ENCODE data around the gene MFN2. TPM values are rescaled to one million over a fixed set of nuclear protein-coding genes. Genes with fewer than 3 reads are reported as not detected.

MFN2 gene
- polyA plus RNA-seq, 1 of the 3 experiments (the other 2 are of a cell fraction): 43.2 TPM

- Histone ChIP-seq H3K27ac (ENCODE audit: low read depth in 2 of 2, low read length in 1 of 2) (no peak overlapping the region), H3K79me2 (ENCODE audit: insufficient read depth) (no peaks in the 10 kb centered on the region), H3K9me2 (no peaks in the 10 kb centered on the region), H3K36me3 (replicated peaks in 1 of 2; ENCODE audit: control insufficient read depth in 1 of 2, insufficient read depth in 2 of 2, low read length in 1 of 2) (peaks cover 28 to 53% of the 10 kb centered on the region in 2 experiments), H3F3A (replicated peaks; ENCODE audit: insufficient read depth) (peaks cover 6% of the 10 kb centered on the region), H3K4me1 (ENCODE audit: control insufficient read depth in 1 of 2, insufficient read depth in 2 of 2, low read depth in 1 of 2, low read length in 1 of 2) (no peaks in the 10 kb centered on the region), H3K4me2 (no peak overlapping the region), H3K27me3 (ENCODE audit: insufficient read depth) (no peaks in the 10 kb centered on the region), H3K9ac (no peak overlapping the region), H3K4me3 (ENCODE audit: low read depth in 2 of 2, low read length in 1 of 2) (no peak overlapping the region), H4K20me1 (ENCODE audit: insufficient read depth) (no peaks in the 10 kb centered on the region), H3K9me3 (no peaks in the 10 kb centered on the region), H2AFZ (ENCODE audit: low read depth) (no peak overlapping the region)
- DNase-seq: no peak
- WGBS (ENCODE audit: low lambda C conversion rate): 84% methylated on average over 5 of the region's 5 CpGs
- TF ChIP-seq FOSL2 (IDR thresholded peaks at IDR 0.05; ENCODE audit: borderline replicate concordance, low read depth): no peak
- no peak for TF ChIP-seq ELF1 (IDR thresholded peaks at IDR 0.05)
- TF ChIP-seq POLR2AphosphoS5 (IDR thresholded peaks at IDR 0.05; ENCODE audit: low read depth, low read length): no peak
- TF ChIP-seq MAX (IDR thresholded peaks at IDR 0.05; ENCODE audit: low read depth): no peak
- TF ChIP-seq YY1 (IDR thresholded peaks at IDR 0.05; ENCODE audit: low read depth): no peak
- no peak for TF ChIP-seq PBX3 (IDR thresholded peaks at IDR 0.05)
- no peak for TF ChIP-seq REST (IDR thresholded peaks at IDR 0.05; ENCODE audit: low read depth, low read length)
- no peak for TF ChIP-seq TAF1 (IDR thresholded peaks at IDR 0.05; ENCODE audit: borderline replicate concordance, low read depth, low read length)
- no peak for TF ChIP-seq FOXJ3 (CRISPR knock-in tag; IDR thresholded peaks at IDR 0.05)
- no peak for TF ChIP-seq MXI1 (IDR thresholded peaks at IDR 0.05; ENCODE audit: low read depth, low read length)
- TF ChIP-seq FOXM1 (IDR thresholded peaks at IDR 0.05; ENCODE audit: low read depth): no peak
- TF ChIP-seq JUND (IDR thresholded peaks at IDR 0.05): no peak
- TF ChIP-seq TEAD4 (IDR thresholded peaks at IDR 0.05; ENCODE audit: borderline replicate concordance, insufficient read depth): no peak
- no peak for TF ChIP-seq TCF12 (IDR thresholded peaks at IDR 0.05)
- TF ChIP-seq ZBTB33 (IDR thresholded peaks at IDR 0.05; ENCODE audit: borderline replicate concordance, low read depth): no peak
- no peak for TF ChIP-seq EZH2phosphoT487 (IDR thresholded peaks at IDR 0.05; ENCODE audit: borderline replicate concordance, low read depth)
- TF ChIP-seq GABPA (IDR thresholded peaks at IDR 0.05; ENCODE audit: low read depth): no peak
- POLR2A ChIA-PET: interaction anchor here (0.6 kb wide), 1 partner anchor 13 kb away, joined by 3 read pairs; no protein-coding TSS in a partner anchor
- CTCF ChIA-PET: no interaction called here
Observed at GRCh38 chr1:11997081-11997850, 17.0 kb downstream of the MFN2 start.

All from SK-N-SH (cell line).